Activated naive CD4-positive, alpha-beta T cell treated with anti-CD3 and anti-CD28 coated beads, Interleukin-2, amount 50 U/mL, for 16 hours (primary cell): ENCODE results near the gene CACNG3.
"Not testable (repeated sequence)": the region's sequence is repeated elsewhere in the genome, so short reads cannot be mapped to it uniquely, and the experiment has no call there.

Source experiments
- DNase-seq: peaks from one replicate; pipeline ENCODE4 v3.0.0-alpha.2; 2020

CACNG3 gene

DNA sequence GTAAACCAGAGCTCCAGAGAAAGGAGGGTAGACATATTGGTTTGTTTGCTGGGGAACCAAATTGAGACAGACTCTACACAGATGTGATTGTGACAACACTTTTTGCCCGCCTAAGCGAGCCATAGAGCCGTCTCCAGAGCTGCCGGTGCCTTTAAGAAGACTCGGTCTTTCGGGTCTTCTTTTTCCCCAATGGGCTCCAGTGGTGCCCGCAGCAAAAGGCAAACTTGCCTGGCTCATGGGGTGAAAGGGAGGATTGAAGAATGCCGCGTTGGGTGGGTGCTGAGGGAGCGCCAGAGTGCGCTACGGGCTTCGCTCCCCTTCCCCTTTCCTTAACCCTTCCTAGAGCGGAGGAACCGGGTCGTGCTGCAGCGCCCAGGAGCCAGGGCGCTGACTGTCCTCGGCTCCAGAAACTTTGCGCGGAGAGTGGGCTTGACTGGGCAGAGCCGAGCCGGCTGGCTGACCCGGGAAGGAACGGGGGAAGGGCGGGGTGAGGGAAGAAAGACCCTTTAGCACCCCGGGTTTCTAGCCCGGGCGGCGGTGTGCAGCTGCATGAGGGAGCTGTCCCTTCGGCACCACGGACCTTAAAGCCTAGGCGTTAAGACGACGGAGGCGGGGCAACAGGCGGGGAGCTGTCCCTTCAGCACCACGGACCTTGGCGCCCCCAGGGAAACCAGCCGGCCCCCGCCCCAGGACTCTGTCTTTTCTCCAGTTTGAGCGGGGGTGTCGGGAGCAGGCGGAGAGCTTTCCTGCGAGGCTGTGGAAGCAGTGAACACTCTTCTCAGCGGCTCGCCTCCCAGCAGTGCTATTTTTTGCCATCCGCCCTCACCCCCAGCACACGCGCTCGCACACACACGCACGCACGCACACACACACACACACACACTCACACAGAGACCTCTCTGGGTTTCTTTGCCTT, at the start of gene CACNG3:
TSS of gene CACNG3 (plus strand) at position 880 of the 916 bp plus-strand sequence. CDS start 420 bp downstream, outside the sequence.
- DNase-seq: peak; percentile 37

DNA sequence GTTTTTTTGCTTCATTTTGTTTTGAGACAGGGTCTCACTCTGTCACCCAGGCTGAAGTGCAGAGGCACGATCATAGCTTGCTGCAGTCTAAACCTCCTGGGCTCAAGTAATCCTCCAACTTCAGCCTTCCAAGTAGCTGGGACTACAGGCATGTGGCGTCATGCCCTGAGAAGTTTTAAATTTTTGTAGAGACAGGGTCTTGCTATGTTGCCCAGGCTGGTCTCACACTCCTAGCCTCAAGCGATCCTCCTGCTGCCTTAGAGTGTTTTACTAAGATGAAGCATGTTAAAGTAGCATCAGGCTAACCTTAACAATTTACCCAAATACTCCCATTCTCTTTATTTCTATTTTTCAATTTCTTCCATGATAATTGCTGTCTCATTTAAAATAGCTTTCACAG, 49.2 kb upstream of the CACNG3 start:
- no peak for DNase-seq

- DNase-seq: no peak
Observed at GRCh38 chr16:24208710-24209109, 47.4 kb upstream of the CACNG3 start.

DNA sequence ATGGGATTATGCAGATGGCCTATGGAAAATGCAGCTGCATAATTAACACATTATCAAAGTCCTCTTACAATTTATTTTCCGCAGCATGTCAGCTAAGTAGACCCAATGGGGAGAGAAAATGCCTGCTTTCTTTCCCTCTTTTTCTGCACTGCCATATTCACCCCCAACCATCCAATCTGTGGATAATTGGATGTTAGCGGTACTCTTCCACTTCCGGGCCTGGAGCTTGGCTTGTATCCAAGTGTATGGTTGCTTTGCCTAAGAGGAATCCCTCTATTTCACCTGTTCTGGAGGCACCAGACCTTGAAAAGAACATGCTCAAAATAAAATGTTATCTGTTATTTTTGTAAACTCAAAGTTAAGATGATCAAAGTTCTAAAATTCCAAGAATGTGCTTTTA, 41.1 kb upstream of the CACNG3 start:
- DNase-seq: no peak

GRCh38 chr16:24216961-24217360, 39.2 kb upstream of the CACNG3 start:
- no peak for DNase-seq

DNA sequence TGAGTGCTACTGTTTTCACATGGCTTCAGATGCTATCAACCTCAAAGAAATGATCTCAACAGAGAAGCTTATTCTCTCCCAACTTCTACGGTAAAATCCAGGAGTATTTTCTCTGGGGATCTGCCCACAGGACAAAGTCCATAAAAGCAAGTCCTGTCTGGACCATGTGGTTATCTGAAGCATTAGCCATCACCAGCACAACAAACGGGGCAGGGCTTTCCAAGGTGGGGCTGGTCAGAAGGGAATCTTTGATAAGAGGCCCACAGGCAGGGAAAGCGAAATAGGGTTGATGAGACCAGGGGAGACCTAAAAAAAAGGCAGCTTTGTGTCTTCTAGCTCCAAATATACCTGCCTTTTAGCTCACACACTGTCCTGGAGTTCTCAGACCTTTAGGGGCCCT, 38.7 kb upstream of the CACNG3 start:
- no peak for DNase-seq

DNA sequence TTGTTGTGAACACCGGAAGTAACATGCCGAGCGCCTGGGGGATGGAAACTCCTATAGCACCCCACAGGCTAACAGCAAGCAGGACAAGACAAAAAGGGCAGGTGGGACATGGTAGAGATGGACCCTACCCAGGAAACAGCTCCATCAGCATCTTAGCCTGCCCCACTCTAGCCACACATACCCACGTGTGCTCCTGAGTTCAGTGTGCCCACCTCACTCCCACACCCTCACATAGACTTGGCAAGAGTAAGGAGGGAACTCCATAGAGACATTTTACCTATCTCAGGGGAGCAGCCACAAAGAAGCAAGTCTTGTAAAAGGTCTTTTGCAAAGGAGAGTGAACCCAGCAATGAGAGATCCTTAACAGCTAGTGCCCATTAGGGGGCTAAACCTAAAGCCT, 37.8 kb upstream of the CACNG3 start:
- DNase-seq: no peak

- DNase-seq: no peak
Observed at GRCh38 chr16:24221219-24221618, 34.9 kb upstream of the CACNG3 start.

DNA sequence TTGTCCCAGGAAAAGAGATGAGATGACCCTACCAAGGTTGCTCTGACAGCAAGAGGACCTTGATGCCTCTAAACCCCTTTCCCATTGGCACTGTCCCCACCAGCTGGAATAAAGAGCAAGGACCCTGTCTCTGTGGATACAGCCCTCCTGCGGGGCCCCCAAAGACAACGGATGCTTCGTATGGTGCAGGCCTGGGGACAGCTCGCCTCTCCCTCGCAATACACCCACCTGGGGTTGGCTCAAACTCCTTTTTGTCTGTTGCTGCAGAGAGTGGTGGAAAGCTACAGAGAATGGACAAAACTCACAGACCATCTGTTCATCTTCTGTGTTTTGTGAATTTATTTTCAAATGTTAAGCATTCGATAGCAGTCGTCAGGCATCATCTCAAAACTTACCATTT, 27.6 kb upstream of the CACNG3 start:
- DNase-seq: no peak

- no peak for DNase-seq
Observed at GRCh38 chr16:24232936-24233335, 23.2 kb upstream of the CACNG3 start.

GRCh38 chr16:24234737-24235136, 21.4 kb upstream of the CACNG3 start:
- no peak for DNase-seq

DNA sequence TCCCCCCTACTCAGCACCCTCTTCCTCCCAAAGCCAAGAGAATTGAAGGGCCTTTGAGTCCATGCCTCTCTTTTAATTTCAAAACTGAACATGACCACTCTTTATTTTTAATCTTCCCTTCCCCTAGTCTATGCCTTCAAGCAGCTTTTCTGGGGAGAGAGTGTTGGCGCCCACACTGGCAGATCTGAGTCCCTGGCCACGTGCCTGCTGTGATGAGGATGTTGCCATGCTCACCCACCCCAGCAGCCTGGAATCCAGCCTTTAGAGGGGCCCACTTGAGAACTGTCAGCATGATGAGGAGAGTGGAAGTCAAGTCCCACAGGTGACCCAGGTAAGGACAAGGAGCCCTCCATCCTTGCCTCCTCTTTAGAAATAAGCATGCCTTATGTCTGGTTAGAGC, 20.3 kb upstream of the CACNG3 start:
- no peak for DNase-seq

- DNase-seq: not testable (repeated sequence)
Observed at GRCh38 chr16:24238846-24239245, 17.3 kb upstream of the CACNG3 start.

- DNase-seq: no peak
Observed at GRCh38 chr16:24246911-24247607, 9.1 kb upstream of the CACNG3 start.

- DNase-seq: peak; percentile 21
Observed at GRCh38 chr16:24253192-24253591, 2.9 kb upstream of the CACNG3 start.

GRCh38 chr16:24257958-24258357, 1.8 kb downstream of the CACNG3 start:
- no peak for DNase-seq

GRCh38 chr16:24258791-24259190, 2.7 kb downstream of the CACNG3 start:
- no peak for DNase-seq

DNA sequence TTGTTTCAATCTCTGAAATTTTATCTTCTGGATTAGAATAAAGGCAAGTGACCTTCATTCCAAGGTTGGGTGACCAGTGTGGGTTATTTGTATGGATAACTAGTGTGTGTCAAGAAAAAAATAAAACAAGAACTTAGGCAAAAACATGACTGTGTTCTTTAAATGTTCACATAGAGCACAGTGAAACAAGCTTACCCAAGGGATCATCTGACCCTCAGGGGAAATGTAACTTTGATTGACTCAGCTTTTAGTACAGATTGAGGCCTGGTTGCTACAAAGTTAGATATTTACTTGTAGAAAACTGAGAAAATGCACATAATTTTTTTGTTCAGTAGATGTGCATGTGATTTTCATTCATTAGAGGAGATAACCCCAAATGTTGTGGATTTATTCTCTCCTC, 6.7 kb downstream of the CACNG3 start:
- no peak for DNase-seq

- no peak for DNase-seq
Observed at GRCh38 chr16:24270721-24271442, 14.7 kb downstream of the CACNG3 start.

GRCh38 chr16:24272379-24272778, 16.2 kb downstream of the CACNG3 start:
- DNase-seq: no peak

DNA sequence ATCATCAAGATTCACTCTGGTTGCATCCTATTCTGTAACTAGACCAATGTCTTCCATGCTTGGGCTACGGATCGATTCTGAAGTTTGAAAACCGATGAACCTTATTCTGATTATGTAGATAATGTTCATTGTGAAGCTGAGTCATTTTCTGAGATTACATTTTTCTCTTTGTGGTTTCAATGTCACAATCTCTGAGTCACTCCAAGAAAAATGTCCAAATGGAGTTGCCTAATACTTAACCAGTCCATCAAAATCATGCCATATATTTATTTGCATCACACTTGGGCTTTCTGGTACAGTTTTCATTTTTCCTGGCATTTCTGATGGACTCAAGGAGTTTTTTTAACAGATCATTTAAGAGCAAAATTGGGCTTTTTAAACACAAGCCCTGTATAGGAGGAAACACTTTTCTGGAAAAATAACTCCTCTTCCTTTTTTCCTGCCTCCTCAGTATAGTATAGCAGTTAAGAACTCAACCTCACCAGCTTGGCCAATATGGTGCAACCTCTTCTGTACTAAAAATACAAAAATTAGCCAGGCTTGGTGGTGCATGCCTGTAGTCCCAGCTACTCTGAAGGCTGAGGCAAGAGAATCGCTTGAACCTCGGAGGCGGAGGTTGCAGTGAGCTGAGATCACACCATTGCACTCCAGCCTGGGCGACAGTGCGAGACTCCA, 17.5 kb downstream of the CACNG3 start:
- no peak for DNase-seq

- no peak for DNase-seq
Observed at GRCh38 chr16:24275413-24275812, 19.3 kb downstream of the CACNG3 start.

DNA sequence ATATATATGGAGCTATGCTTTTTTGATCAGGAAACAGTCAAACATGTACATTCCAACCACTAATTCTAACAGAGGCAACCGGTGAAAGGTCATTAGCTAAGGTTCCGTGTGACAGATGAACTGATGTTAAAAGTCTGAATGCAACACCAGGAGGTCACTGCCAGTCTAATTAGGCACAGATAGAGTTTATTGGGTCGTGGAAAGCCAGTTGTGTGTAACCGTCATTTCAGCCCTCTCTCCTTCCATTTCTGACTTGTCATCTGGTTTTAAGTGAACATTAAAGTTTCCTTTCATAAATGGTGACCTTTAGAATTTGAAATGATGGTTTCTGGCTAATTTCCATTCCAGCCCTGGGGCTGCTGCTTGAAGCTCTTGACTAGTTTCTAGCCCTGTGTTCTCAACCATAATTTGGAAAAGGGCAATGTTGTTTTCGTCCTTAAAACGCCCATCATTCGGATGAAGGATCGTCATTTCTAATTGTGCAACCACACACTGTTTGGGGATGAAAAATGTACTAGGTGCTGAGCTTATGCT, 23.9 kb downstream of the CACNG3 start:
- DNase-seq: no peak
